A549 (cell line): ENCODE data around the gene SH3PXD2B.

Experiments
- CEBPB ChIP-seq, 2 experiments: fragments of >200 bp in 1 of 2; sonication (Bioruptor Twin) in 1 of 2; formaldehyde crosslinking in 1 of 2; IDR thresholded peaks; 2 replicates each; pipeline ENCODE4 v1.6.1; 2012 to 2016
- CHD2 ChIP-seq: fragments of 150-350 bp; IDR thresholded peaks from 2 replicates; pipeline ENCODE4 v1.6.1; 2014; ENCODE audit warnings: low read length; ENCODE audit not compliant: partially characterized antibody
- EP300 ChIP-seq, 2 experiments: fragments of >200 bp; sonication (Bioruptor Twin); formaldehyde crosslinking; IDR thresholded peaks; 2 replicates in 1 of 2; 3 replicates in 1 of 2; pipeline ENCODE4 v1.6.1; 2016 to 2017
- HDAC2 ChIP-seq: fragments of 200-600 bp; sonication (generic); IDR thresholded peaks from 2 replicates; pipeline ENCODE4 v1.6.1; 2016
- JUN ChIP-seq, 2 experiments: fragments of >200 bp; sonication (Bioruptor Twin); formaldehyde crosslinking; IDR thresholded peaks; 2 replicates in 1 of 2; 3 replicates in 1 of 2; pipeline ENCODE4 v1.6.1; 2016 to 2017
- JUNB ChIP-seq: fragments of >200 bp; sonication (Bioruptor Twin); formaldehyde crosslinking; IDR thresholded peaks from 2 replicates; pipeline ENCODE4 v1.6.1; 2016
- KDM1A ChIP-seq: fragments of 200-600 bp; sonication (generic); IDR thresholded peaks from 2 replicates; pipeline ENCODE4 v1.6.1; 2016; ENCODE audit warnings: low read depth, mild to moderate bottlenecking
- MAZ ChIP-seq: fragments of 150-350 bp; IDR thresholded peaks from 2 replicates; pipeline ENCODE4 v1.6.1; 2014; ENCODE audit warnings: antibody characterized with exemption, low read depth, low read length, borderline replicate concordance
- POLR2A ChIP-seq: IDR thresholded peaks from 2 replicates; pipeline ENCODE4 v1.6.1; 2012; ENCODE audit warnings: mild to moderate bottlenecking, low read length
- RNF2 ChIP-seq: fragments of 200-600 bp; sonication (generic); IDR thresholded peaks from 2 replicates; pipeline ENCODE4 v1.6.1; 2016; ENCODE audit warnings: low read depth, mild to moderate bottlenecking, antibody characterized with exemption, moderate library complexity, borderline replicate concordance
- SREBF2 ChIP-seq: fragments of 450-650 bp; IDR thresholded peaks from 2 replicates; pipeline ENCODE4 v1.6.1; 2014; ENCODE audit warnings: mild to moderate bottlenecking, moderate library complexity
- ZC3H11A ChIP-seq: fragments of 450-650 bp; IDR thresholded peaks from 2 replicates; pipeline ENCODE4 v1.6.1; 2014; ENCODE audit warnings: antibody characterized with exemption, mild to moderate bottlenecking
- TF ChIP-seq, protein P1 (sequence below): fragments of >200 bp; sonication (Bioruptor Twin); formaldehyde crosslinking; IDR thresholded peaks from 3 replicates; pipeline ENCODE4 v1.5.1; 2016
- TF ChIP-seq, protein P2 (sequence below): IDR thresholded peaks from 2 replicates; pipeline ENCODE4 v1.6.1; 2012

DNA sequence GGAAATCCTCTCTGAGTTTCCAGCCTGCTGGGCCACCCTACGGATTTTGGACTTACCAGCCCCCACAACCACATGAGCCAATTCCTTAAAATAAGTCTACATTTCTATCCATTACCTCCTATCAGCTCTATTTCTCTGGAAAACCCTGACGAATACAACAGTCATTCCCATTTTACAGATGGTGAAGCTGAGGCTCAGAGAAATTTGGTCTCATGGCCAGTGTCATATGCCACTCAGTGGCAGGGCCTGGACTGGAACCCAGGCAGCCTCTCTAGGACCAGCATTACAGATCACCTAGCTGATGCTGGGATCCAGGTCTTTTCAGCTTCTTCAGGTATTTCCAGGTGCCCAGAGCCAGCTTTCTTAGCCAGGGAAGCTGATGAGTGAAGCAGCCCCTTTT lies 45.0 kb upstream of the SH3PXD2B start:
- TF ChIP-seq, protein P1, sequence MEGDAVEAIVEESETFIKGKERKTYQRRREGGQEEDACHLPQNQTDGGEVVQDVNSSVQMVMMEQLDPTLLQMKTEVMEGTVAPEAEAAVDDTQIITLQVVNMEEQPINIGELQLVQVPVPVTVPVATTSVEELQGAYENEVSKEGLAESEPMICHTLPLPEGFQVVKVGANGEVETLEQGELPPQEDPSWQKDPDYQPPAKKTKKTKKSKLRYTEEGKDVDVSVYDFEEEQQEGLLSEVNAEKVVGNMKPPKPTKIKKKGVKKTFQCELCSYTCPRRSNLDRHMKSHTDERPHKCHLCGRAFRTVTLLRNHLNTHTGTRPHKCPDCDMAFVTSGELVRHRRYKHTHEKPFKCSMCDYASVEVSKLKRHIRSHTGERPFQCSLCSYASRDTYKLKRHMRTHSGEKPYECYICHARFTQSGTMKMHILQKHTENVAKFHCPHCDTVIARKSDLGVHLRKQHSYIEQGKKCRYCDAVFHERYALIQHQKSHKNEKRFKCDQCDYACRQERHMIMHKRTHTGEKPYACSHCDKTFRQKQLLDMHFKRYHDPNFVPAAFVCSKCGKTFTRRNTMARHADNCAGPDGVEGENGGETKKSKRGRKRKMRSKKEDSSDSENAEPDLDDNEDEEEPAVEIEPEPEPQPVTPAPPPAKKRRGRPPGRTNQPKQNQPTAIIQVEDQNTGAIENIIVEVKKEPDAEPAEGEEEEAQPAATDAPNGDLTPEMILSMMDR, result no peak
- no peak for TF ChIP-seq KDM1A
- TF ChIP-seq EP300 (IDR thresholded peaks at IDR 0.05), result no peak
- TF ChIP-seq, protein P2, sequence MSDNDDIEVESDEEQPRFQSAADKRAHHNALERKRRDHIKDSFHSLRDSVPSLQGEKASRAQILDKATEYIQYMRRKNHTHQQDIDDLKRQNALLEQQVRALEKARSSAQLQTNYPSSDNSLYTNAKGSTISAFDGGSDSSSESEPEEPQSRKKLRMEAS, result no peak
- TF ChIP-seq CEBPB (IDR thresholded peaks at IDR 0.05), result no peak
- TF ChIP-seq HDAC2, result no peak
- no peak for TF ChIP-seq JUN (IDR thresholded peaks at IDR 0.05)
- TF ChIP-seq CHD2, result no peak
- no peak for TF ChIP-seq SREBF2
- no peak for TF ChIP-seq POLR2A
- TF ChIP-seq ZC3H11A, result no peak
- TF ChIP-seq JUNB, result no peak
- TF ChIP-seq MAZ, result no peak
- TF ChIP-seq RNF2, result no peak
